HepG2 (cell line): ENCODE measurements around the gene TTLL12. TPM values are rescaled to one million over a fixed set of nuclear protein-coding genes. Genes with fewer than 3 reads are reported as not detected.

Experiments
- ATAC-seq: fragments of 200-7000 bp; cut with Tn5 transposase; 3 replicates; pipeline ENCODE4 v1.9.1; 2020; ENCODE audit warnings: mild to moderate bottlenecking, moderate library complexity
- BruUV-seq: library from RNA; stranded (reverse); fragments of 400-500 nt; replicated peaks from 2 replicates; lab custom pipeline; 2021; lab: Mats Ljungman, UMichigan
- CTCF ChIA-PET: fragments of 300-600 bp; formaldehyde crosslinking; extraction: SDS; loops from one replicate; lab custom pipeline; 2021; ENCODE audit warnings: low total read pairs, inconsistent platforms, low intra/inter-chr PET ratio; lab: Yijun Ruan, JAX
- POLR2A ChIA-PET: fragments of 350-600 bp; sonication (Branson Sonifier 250); formaldehyde crosslinking; loops from one replicate; lab custom pipeline; 2020; ENCODE audit warnings: antibody characterized with exemption, inconsistent platforms; lab: Yijun Ruan, JAX
- DNase-seq: peaks from one replicate; pipeline ENCODE4 v3.0.0-alpha.2; 2015; ENCODE audit warnings: low spot score
- FAIRE-seq: peaks from 3 replicates; lab custom pipeline; 2011; peaks lifted over from hg19 to GRCh38; lab: Jason Lieb, UNC
- H2AFZ ChIP-seq: one replicate; pipeline ENCODE4 v1.6.1; 2011; ENCODE audit warnings: low read length, inconsistent platforms
- H3K27ac ChIP-seq: fragments of 300-600 bp; 3 replicates; pipeline ENCODE4 v1.8.0; 2011; ENCODE audit warnings: mixed run types, mild to moderate bottlenecking, mixed read lengths, low read length, inconsistent platforms; ENCODE audit not compliant: insufficient read depth; ENCODE audit errors: extremely low read length
- H3K27me3 ChIP-seq, 2 experiments: fragments of 200-600 bp in 1 of 2; 2 replicates in 1 of 2; 3 replicates in 1 of 2; pipeline versions ENCODE4 v1.6.0 to v1.8.0; 2011; ENCODE audit warnings: low read length in 2 of 2, mild to moderate bottlenecking in 2 of 2, moderate library complexity in 2 of 2, inconsistent platforms in 1 of 2; ENCODE audit not compliant: insufficient read depth in 2 of 2, control insufficient read depth in 1 of 2
- H3K36me3 ChIP-seq, 2 experiments: fragments of 200-600 bp in 1 of 2; replicated peaks in 1 of 2; 2 replicates in 1 of 2; 3 replicates in 1 of 2; pipeline versions ENCODE4 v1.5.1 to v1.8.0; 2011; ENCODE audit warnings: low read length in 2 of 2, inconsistent platforms in 1 of 2; ENCODE audit not compliant: insufficient read depth in 2 of 2, control insufficient read depth in 1 of 2
- H3K4me1 ChIP-seq: 2 replicates; pipeline ENCODE4 v1.5.1; 2012; ENCODE audit warnings: low read length, inconsistent platforms; ENCODE audit not compliant: insufficient read depth
- H3K4me2 ChIP-seq: 2 replicates; pipeline ENCODE4 v1.6.0; 2011; ENCODE audit warnings: low read depth, low read length, inconsistent platforms
- H3K4me3 ChIP-seq, 3 experiments: fragments of 200-600 bp in 1 of 3; sonication (generic), shearing (Covaris generic) in 1 of 3; replicated peaks in 1 of 3; 2 replicates each; pipeline ENCODE4 v1.5.1; 2011 to 2016; ENCODE audit warnings: low read length in 3 of 3, inconsistent platforms in 2 of 3, low read depth in 2 of 3, mild to moderate bottlenecking in 2 of 3, control low read depth in 1 of 3, mixed read lengths in 1 of 3; ENCODE audit not compliant: insufficient read depth in 1 of 3
- H3K79me2 ChIP-seq: one replicate; pipeline ENCODE4 v1.6.1; 2011; ENCODE audit warnings: low read length, inconsistent platforms; ENCODE audit not compliant: insufficient read depth
- H3K9ac ChIP-seq: 2 replicates; pipeline ENCODE4 v1.6.0; 2011; ENCODE audit warnings: mild to moderate bottlenecking, low read depth, low read length, inconsistent platforms; ENCODE audit not compliant: insufficient read depth
- H3K9me3 ChIP-seq: 2 replicates; pipeline ENCODE4 v1.5.1; 2012; ENCODE audit warnings: mild to moderate bottlenecking, low read length
- H4K20me1 ChIP-seq: 2 replicates; pipeline ENCODE4 v1.6.0; 2011; ENCODE audit warnings: inconsistent platforms, mild to moderate bottlenecking, low read length, moderate library complexity; ENCODE audit not compliant: insufficient read depth
- HNRNPLL ChIP-seq: fragments of 200-400 bp; formaldehyde crosslinking; IDR thresholded peaks from 2 replicates; pipeline ENCODE4 v1.6.1; 2017; ENCODE audit warnings: mild to moderate bottlenecking, low read depth, low read length; ENCODE audit not compliant: poor library complexity, severe bottlenecking
- IRF2 ChIP-seq: IDR thresholded peaks from 2 replicates; pipeline ENCODE4 v1.6.1; 2018; ENCODE audit warnings: missing genetic modification reagents, missing compliant biosample characterization
- RARG ChIP-seq: sonication (generic); formaldehyde crosslinking; IDR thresholded peaks from 2 replicates; pipeline ENCODE4 v1.4.0; 2020; ENCODE audit warnings: low read depth, mild to moderate bottlenecking, missing genetic modification reagents
- TRIM24 ChIP-seq: sonication (generic); formaldehyde crosslinking; IDR thresholded peaks from 2 replicates; pipeline ENCODE4 v1.8.0; 2022; ENCODE audit warnings: mild to moderate bottlenecking, missing genetic modification reagents
- ZBTB8A ChIP-seq: sonication (generic); formaldehyde crosslinking; IDR thresholded peaks from 2 replicates; pipeline ENCODE4 v1.4.0; 2020; ENCODE audit warnings: mild to moderate bottlenecking, low read depth, missing genetic modification reagents, borderline replicate concordance
- ZMYM2 ChIP-seq: sonication (generic); formaldehyde crosslinking; IDR thresholded peaks from 2 replicates; pipeline ENCODE4 v1.8.0; 2022; ENCODE audit warnings: mild to moderate bottlenecking, missing genetic modification reagents
- ZNF264 ChIP-seq: sonication (generic); formaldehyde crosslinking; IDR thresholded peaks from 2 replicates; pipeline ENCODE4 v1.4.0; 2020; ENCODE audit warnings: missing genetic modification reagents
- ZNF337 ChIP-seq: sonication (generic); formaldehyde crosslinking; IDR thresholded peaks from 2 replicates; pipeline ENCODE4 v1.5.1; 2020; ENCODE audit warnings: missing genetic modification reagents, low read depth, mild to moderate bottlenecking, borderline replicate concordance
- WGBS: methylation state at CpG from one replicate; pipeline ENCODE4 v1.1.6; 2017; ENCODE audit warnings: low lambda C conversion rate; 5-methylcytosine and 5-hydroxymethylcytosine counted together
- in situ Hi-C: cut with HindIII; loops from 2 replicates; pipeline ENCODE4 v1.10.0; 2017; ENCODE audit warnings: low pct_unique_long_range_greater_than_20kb; ENCODE audit not compliant: extremely low pct_ligation_motif_present
- intact Hi-C: fragments of 100-400 bp; cut with micrococcal nuclease; formaldehyde crosslinking; loops from one replicate; pipeline ENCODE4 v1.10.0; 2022; ENCODE audit not compliant: unreplicated experiment
- polyA plus RNA-seq, 8 experiments: library from polyadenylated mRNA; depleted of rRNA in 3 of 8; stranded (reverse) in 7 of 8; unstranded in 1 of 8; fragments of >200 nt; fragmentation: Illumina TruSeq in 4 of 8; extraction: Trizol in 4 of 8; gene quantifications; 2 replicates each; pipeline versions ENCODE4 v1.2.1 to v1.2.3, GENCODE V29; 2011 to 2016; ENCODE audit warnings: low read depth in 4 of 8, missing spikeins in 1 of 8, mixed read lengths in 1 of 8; ENCODE audit not compliant: insufficient read depth in 1 of 8
- total RNA-seq, 5 experiments: library from RNA; depleted of rRNA; stranded (reverse); fragments of >200 nt; fragmentation: Illumina TruSeq; extraction: Trizol; gene quantifications; 2 replicates each; pipeline ENCODE4 v1.2.3, GENCODE V29; 2016; ENCODE audit warnings: low read depth in 1 of 5
- TF ChIP-seq, protein P1 (sequence below): sonication (generic); formaldehyde crosslinking; IDR thresholded peaks from 2 replicates; pipeline ENCODE4 v1.4.0; 2020; ENCODE audit warnings: missing genetic modification reagents
- TF ChIP-seq, protein P2 (sequence below): sonication (generic); formaldehyde crosslinking; conservative IDR thresholded peaks from 2 replicates; pipeline ENCODE4 v1.8.0; 2022; ENCODE audit warnings: low read depth, missing genetic modification reagents

TTLL12 gene
- total and polyA plus RNA-seq, 2 of the 13 experiments (the other 11 are each of a cell fraction or from before 2014, with no cell fraction given): 11.9 to 38.1 TPM

DNA sequence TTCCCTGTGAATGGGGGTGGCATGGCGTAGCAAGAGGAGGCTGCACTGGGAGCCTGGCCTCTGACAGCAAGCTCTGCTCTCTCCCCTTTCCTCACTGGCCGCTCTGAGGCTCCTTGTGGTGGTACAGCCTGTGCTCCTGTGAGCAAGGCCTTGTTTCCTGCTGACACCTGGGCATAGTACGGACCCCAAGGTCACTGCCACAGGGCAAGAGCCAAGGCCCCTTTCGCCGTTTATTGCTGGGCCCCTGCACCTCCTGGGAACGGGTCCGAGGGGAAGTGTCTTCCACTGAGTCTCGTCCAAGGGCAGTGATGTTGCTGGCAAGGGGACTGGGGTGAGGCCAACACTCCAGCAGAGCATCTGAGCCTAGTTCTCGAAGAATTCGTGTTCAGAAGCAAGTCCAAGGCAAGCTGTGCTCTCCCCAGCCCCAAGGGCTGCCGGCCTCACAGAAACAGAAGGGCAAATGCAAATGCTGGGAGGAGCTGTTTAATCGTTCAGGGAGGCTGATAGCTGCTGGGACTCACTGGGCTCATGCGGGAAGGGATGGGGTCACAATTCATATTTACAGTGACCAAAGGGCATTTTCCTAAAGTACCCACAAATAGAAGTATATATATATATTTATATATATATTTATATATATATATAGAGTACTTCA is 15.9 kb upstream of the TTLL12 start:
- Histone ChIP-seq H3K27ac (no peak overlapping the region), H3K4me1 (peaks cover 16% of the 10 kb centered on the region), H2AFZ (no peak overlapping the region), H3K4me3 (no peak overlapping the region; a peak in 1 of 6 replicates), H3K9me3 (no peaks in the 10 kb centered on the region), H3K9ac (no peak overlapping the region), H4K20me1 (no peaks in the 10 kb centered on the region), H3K36me3 (no peaks in the 10 kb centered on the region), H3K27me3 (peaks cover 7 to 68% of the 10 kb centered on the region in 2 experiments), H3K4me2 (peak overlapping the region; percentile 27; the same call in 1 of the 2 replicates), H3K79me2 (no peaks in the 10 kb centered on the region)
- no peak for ATAC-seq
- no peak for TF ChIP-seq TRIM24 (CRISPR knock-in tag)
- TF ChIP-seq, protein P1, sequence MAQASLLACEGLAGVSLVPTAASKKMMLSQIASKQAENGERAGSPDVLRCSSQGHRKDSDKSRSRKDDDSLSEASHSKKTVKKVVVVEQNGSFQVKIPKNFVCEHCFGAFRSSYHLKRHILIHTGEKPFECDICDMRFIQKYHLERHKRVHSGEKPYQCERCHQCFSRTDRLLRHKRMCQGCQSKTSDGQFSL (CRISPR knock-in tag): no peak
- TF ChIP-seq ZNF337: no peak
- TF ChIP-seq IRF2 (CRISPR knock-in tag): no peak
- TF ChIP-seq ZNF264 (CRISPR knock-in tag): no peak
- no peak for TF ChIP-seq ZBTB8A (CRISPR knock-in tag)
- no peak for TF ChIP-seq ZMYM2
- TF ChIP-seq HNRNPLL: no peak
- TF ChIP-seq RARG (CRISPR knock-in tag): no peak
- TF ChIP-seq, protein P2, sequence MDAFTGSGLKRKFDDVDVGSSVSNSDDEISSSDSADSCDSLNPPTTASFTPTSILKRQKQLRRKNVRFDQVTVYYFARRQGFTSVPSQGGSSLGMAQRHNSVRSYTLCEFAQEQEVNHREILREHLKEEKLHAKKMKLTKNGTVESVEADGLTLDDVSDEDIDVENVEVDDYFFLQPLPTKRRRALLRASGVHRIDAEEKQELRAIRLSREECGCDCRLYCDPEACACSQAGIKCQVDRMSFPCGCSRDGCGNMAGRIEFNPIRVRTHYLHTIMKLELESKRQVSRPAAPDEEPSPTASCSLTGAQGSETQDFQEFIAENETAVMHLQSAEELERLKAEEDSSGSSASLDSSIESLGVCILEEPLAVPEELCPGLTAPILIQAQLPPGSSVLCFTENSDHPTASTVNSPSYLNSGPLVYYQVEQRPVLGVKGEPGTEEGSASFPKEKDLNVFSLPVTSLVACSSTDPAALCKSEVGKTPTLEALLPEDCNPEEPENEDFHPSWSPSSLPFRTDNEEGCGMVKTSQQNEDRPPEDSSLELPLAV: no peak
- CTCF ChIA-PET: no interaction called here
- POLR2A ChIA-PET: no interaction called here
- no peak for FAIRE-seq
- 24% methylated on average over 11 of the region's 13 CpGs for WGBS
- no peak for DNase-seq
- intact Hi-C loops: no loop called here
- in situ Hi-C loops: no loop called here
- no TSS peak for BruUV-seq
